PFSK-1 (cell line): ENCODE data around the gene LPAR1.

Experiments
- FOXP2 ChIP-seq: optimal IDR thresholded peaks from 2 replicates; pipeline ENCODE3; 2011; ENCODE audit warnings: borderline replicate concordance, control low read depth, inconsistent platforms; ENCODE audit not compliant: insufficient read depth; ENCODE audit errors: extremely low read length, extremely low read depth
- POLR2AphosphoS5 ChIP-seq: IDR thresholded peaks from 2 replicates; pipeline ENCODE4 v1.6.1; 2012; ENCODE audit warnings: low read depth, mild to moderate bottlenecking, control low read depth, low read length, moderate library complexity
- REST ChIP-seq, 2 experiments: IDR thresholded peaks; 2 replicates each; pipeline versions ENCODE4 v1.6.1 to v1.8.0; 2011 to 2012; ENCODE audit warnings: low read depth in 2 of 2, low read length in 2 of 2, control low read depth in 1 of 2, inconsistent platforms in 1 of 2, mild to moderate bottlenecking in 1 of 2, moderate library complexity in 1 of 2; ENCODE audit not compliant: insufficient read depth in 1 of 2
- SIN3A ChIP-seq: IDR thresholded peaks from 2 replicates; pipeline ENCODE4 v1.6.1; 2012; ENCODE audit warnings: mild to moderate bottlenecking, low read length, moderate library complexity, borderline replicate concordance; ENCODE audit not compliant: insufficient read depth
- TAF1 ChIP-seq: IDR thresholded peaks from 2 replicates; pipeline ENCODE4 v1.6.1; 2012; ENCODE audit warnings: low read length, control low read depth, borderline replicate concordance; ENCODE audit not compliant: insufficient read depth

DNA sequence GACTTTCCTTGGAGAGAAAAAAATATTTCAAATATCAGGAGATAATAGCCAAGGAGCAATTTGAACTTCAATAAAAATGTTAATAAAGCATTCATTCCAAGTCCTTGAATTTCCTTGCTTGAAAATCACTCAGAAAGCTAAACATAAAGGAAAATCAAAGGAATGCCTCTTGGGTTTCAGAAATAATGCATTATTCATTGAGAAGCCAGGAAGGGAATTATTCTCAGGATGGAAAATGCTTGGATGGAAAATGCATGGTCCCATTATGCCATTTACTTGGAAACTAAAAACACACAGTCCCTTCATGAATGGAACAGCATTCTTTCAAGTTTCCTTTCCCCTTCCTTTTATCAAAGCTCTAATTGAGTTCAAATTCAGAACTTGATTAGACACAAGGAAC is 160.9 kb downstream of the LPAR1 start:
- TF ChIP-seq TAF1 = no peak
- TF ChIP-seq REST (IDR thresholded peaks at IDR 0.05; ENCODE audit: insufficient read depth in 1 of 2, low read depth in 2 of 2, low read length in 2 of 2) = no peak
- no peak for TF ChIP-seq POLR2AphosphoS5
- TF ChIP-seq SIN3A = no peak
- TF ChIP-seq FOXP2 = no peak
